Bronchial epithelial cell (primary cell): ENCODE measurements around the gene TRAM2. TPM values are rescaled to one million over a fixed set of nuclear protein-coding genes. Genes with fewer than 3 reads are reported as not detected.

ENCODE experiments used
- DNase-seq: peaks from one replicate; pipeline ENCODE4 v3.0.0-alpha.2; 2010; ENCODE audit warnings: low read depth
- FAIRE-seq: peaks from 2 replicates; lab custom pipeline; 2011; peaks lifted over from hg19 to GRCh38; lab: Jason Lieb, UNC
- H3K27me3 ChIP-seq: 2 replicates; pipeline ENCODE4 v1.5.1; 2011; ENCODE audit warnings: low read length; ENCODE audit not compliant: control insufficient read depth, insufficient read depth
- H3K36me3 ChIP-seq: 2 replicates; pipeline ENCODE4 v1.5.1; 2011; ENCODE audit warnings: low read length; ENCODE audit not compliant: control insufficient read depth, insufficient read depth
- H3K4me3 ChIP-seq: 2 replicates; pipeline ENCODE4 v1.5.1; 2011; ENCODE audit warnings: mild to moderate bottlenecking, low read depth, low read length, control low read depth
- CTCF ChIP-seq: IDR thresholded peaks from 2 replicates; pipeline ENCODE4 v1.5.1; 2011; ENCODE audit warnings: mild to moderate bottlenecking, moderate library complexity, low read length, control low read depth, inconsistent platforms; ENCODE audit not compliant: insufficient read depth, severe bottlenecking
- total RNA-seq: library from RNA; depleted of rRNA; stranded (reverse); fragments of >200 nt; gene quantifications from 2 replicates; pipeline ENCODE4 v1.2.1, GENCODE V29; 2014

The TRAM2 gene
- total RNA-seq, 1 donor from 2014 or later: 4.2 TPM

GRCh38 chr6:52509281-52510212 is 67.3 kb downstream of the TRAM2 start:
- Histone ChIP-seq H3K4me3 (no peak overlapping the region), H3K27me3 (no peaks in the 10 kb centered on the region), H3K36me3 (peaks cover 6% of the 10 kb centered on the region)
- FAIRE-seq (no peak), DNase-seq (no peak)
- no peak for TF ChIP-seq CTCF

GRCh38 chr6:52508261-52508739 is 68.6 kb downstream of the TRAM2 start:
- H3K36me3 ChIP-seq: peaks cover 6% of the 10 kb centered on the region
- no peaks in the 10 kb centered on the region for H3K27me3 ChIP-seq
- no peak for FAIRE-seq
- DNase-seq: no peak
- TF ChIP-seq CTCF: no peak
- H3K4me3 ChIP-seq: no peak overlapping the region

GRCh38 chr6:52507557-52508260 is 69.2 kb downstream of the TRAM2 start:
- peak; percentile 54 for DNase-seq
- Histone ChIP-seq H3K27me3 (no peaks in the 10 kb centered on the region), H3K36me3 (peaks cover 6% of the 10 kb centered on the region), H3K4me3 (no peak overlapping the region)
- FAIRE-seq: no peak
- TF ChIP-seq CTCF: no peak

- DNase-seq (no peak), FAIRE-seq (no peak)
- no peak for TF ChIP-seq CTCF
- Histone ChIP-seq H3K36me3 (peaks cover 6% of the 10 kb centered on the region), H3K27me3 (no peaks in the 10 kb centered on the region), H3K4me3 (no peak overlapping the region)
These were observed 70.4 kb downstream of the TRAM2 start for GRCh38 chr6:52506476-52506875.

GRCh38 chr6:52505726-52506409 is 71.0 kb downstream of the TRAM2 start:
- Histone ChIP-seq H3K27me3 (no peaks in the 10 kb centered on the region), H3K36me3 (peaks cover 6% of the 10 kb centered on the region)
- no peak for FAIRE-seq

More at GRCh38 chr6:52505726-52506409, 71.0 kb downstream of the TRAM2 start:
- DNase-seq: no peak
- no peak for TF ChIP-seq CTCF
- no peak overlapping the region for H3K4me3 ChIP-seq
